ENCODE data around the gene FOXJ1.

FOXJ1 gene

DNA sequence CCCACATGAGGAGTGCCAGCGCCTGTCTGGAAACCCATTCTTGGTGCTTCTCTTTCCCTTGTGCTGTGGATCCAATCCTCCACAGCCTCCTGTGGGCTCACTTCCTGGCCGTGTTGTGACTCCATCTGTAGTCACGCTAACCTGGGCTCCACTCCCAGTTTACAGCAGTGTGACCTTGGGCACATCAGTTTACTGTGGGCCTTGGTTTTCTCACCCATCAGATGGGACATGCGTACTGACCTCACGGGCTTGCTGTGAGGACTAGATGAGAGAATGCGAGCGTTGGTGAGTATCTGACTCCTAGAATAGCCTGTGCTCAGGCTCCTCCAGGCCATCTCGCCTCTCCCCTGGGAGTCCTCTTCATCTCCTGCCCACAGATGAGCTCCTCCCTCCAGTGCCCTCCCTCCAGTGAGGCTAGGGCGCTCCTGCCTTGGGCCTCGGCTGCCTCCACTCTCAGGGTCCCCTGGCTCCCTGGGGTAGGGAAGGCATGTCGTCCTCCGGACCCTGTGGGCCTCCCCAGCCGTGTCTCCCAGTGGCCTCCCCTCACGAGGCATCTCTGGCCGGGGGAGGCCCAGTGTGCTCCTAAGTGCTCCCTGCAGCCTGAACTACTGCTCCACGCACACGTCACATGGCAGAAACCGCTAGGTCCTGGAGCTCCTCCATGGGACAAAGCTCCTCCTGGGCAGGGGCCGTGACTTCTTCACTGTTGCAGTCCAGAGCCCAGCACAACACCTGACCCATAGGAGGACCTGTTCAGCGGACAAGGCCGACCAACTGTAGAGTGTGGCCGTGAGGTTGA is 5.2 kb upstream of the FOXJ1 start:
- no peak for TF ChIP-seq JUND (IDR thresholded peaks at IDR 0.05; ENCODE audit: low read depth)
- no peak for DNase-seq (ENCODE audit: low read depth in 1 of 2, low spot score in 1 of 2)
- in situ Hi-C loops (cut with HindIII; ENCODE audit: low pct_unique_long_range_greater_than_20kb, low sequenced_read_pairs): no loop called here

DNA sequence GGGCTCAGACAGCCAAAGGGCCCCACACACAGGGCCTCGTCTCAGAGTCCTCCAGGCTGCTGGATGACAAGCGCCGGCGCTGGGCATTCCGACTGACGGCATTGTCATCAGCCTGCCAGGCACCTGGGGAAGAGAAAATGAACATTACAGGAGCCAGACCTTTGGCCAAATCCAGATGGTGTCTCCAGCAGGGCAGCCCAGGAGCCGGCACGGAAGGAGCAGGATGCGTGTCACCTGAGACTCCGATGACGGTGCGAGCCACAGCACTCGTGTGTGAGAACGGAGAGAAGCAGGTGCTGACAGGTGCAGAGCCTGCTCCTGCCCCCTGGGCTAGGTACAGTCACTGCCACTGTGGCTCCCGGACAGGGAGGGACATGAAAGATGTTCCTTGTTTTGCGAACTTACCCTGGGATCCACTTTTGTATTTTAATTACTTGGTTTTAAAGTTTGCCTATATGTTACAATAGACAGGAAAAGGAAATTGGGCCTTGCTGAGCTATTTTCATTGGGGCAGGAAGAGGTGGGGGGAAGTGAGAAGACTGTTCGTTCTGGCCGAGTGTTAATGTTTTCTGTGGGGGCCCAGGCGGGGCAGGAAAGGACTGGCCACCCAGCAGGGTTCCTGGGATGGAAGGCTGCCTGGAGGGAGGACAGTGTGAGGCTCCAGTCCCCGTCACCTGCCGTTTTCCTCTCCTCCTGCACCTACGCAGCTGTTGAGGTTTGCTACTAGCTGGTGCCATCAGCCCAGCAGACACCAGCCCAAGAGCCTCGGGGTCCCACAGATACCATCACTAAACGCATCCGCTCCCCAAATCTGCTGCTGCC is 4.4 kb upstream of the FOXJ1 start:
- in situ Hi-C loops (cut with HindIII; ENCODE audit: low pct_unique_long_range_greater_than_20kb, low sequenced_read_pairs): no loop called here
- no peak for TF ChIP-seq JUND (IDR thresholded peaks at IDR 0.05; ENCODE audit: low read depth)
- no peak for DNase-seq (ENCODE audit: low read depth in 1 of 2, low spot score in 1 of 2)

DNA sequence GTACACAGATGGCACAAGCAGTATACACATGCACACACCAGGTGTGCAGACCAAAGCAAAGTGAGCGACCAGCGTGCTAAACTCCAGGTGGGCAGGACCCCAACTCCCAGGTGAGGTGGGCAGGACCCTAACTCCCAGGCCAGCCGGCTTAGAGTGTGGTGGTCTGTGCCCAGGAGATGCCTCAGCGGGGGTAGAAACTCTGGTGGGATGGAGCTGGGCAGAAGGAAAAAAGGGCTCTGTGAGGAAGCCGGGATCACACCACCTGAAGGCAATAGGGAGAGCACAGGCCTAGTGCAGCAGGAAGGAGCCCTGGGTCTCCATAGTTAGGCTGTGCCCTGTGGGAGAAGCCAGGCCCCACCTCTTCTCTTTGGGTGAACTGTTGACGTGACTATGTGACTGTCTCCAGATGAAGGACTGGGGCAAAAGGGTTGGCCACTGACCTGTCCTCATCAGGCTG is 1.6 kb upstream of the FOXJ1 start:
- TF ChIP-seq JUND (IDR thresholded peaks at IDR 0.05; ENCODE audit: low read depth): no peak
- DNase-seq (ENCODE audit: low read depth in 1 of 2, low spot score in 1 of 2): no peak
- in situ Hi-C loops (cut with HindIII; ENCODE audit: low pct_unique_long_range_greater_than_20kb, low sequenced_read_pairs): no loop called here

GRCh38 chr17:76142039-76142584 is 1.1 kb upstream of the FOXJ1 start:
- in situ Hi-C loops (cut with HindIII; ENCODE audit: low pct_unique_long_range_greater_than_20kb, low sequenced_read_pairs): no loop called here
- DNase-seq (ENCODE audit: low read depth in 1 of 2, low spot score in 1 of 2): no peak
- TF ChIP-seq JUND (IDR thresholded peaks at IDR 0.05; ENCODE audit: low read depth): no peak

- no peak for DNase-seq (ENCODE audit: low read depth in 1 of 2, low spot score in 1 of 2)
- no peak for TF ChIP-seq JUND (IDR thresholded peaks at IDR 0.05; ENCODE audit: low read depth)
- in situ Hi-C loops (cut with HindIII; ENCODE audit: low pct_unique_long_range_greater_than_20kb, low sequenced_read_pairs): no loop called here
Measured at GRCh38 chr17:76140661-76141211, 309 bp downstream of the FOXJ1 start.

DNA sequence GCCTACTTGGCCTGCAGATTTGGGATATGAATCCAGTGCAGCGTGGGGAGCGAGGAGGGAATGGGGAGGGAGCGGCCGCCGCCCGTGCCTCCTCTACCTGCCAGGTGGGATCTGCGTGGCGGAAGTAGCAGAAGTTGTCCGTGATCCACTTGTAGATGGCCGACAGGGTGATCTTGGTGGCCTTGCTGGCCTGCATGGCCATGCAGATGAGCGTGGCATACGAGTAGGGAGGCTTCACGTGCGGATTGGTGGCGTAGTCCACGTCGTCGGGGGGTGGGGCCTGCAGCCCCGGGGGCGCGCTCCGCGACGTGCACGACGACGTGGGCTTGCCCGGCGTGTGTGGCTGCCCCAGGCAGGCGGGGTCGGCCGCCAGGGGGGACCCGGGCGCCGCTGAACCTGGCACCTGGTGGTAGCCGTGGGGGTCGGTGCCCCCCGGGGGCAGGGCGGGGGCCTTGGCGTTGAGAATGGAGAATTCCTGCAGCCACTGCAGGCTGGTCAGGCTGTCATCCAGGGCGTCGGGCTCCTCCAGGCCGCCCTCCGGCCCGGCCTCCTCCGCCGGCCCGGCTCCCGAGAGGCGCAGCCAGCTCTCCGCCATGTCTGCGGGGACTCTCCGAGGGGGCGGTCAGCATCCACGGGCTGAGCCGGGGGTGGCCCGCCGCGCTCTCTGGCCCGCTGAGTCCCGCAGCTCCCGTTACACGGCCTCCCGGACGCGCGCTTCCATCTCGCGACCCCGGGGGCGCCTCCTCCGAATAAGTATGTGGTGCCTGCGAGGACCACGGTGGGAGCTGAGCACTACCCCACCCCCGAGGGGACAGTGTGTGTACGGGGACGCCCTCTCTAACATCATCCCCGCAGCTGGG is 1.0 kb downstream of the FOXJ1 start:
- in situ Hi-C loops (cut with HindIII; ENCODE audit: low pct_unique_long_range_greater_than_20kb, low sequenced_read_pairs): no loop called here
- TF ChIP-seq JUND (IDR thresholded peaks at IDR 0.05; ENCODE audit: low read depth): no peak
- no peak for DNase-seq (ENCODE audit: low read depth in 1 of 2, low spot score in 1 of 2)

GRCh38 chr17:76138896-76139752 is 1.9 kb downstream of the FOXJ1 start:
- in situ Hi-C loops (cut with HindIII; ENCODE audit: low pct_unique_long_range_greater_than_20kb, low sequenced_read_pairs): no loop called here
- no peak for DNase-seq (ENCODE audit: low read depth in 1 of 2, low spot score in 1 of 2)
- no peak for TF ChIP-seq JUND (IDR thresholded peaks at IDR 0.05; ENCODE audit: low read depth)

GRCh38 chr17:76138234-76138895 is 2.7 kb downstream of the FOXJ1 start:
- DNase-seq (ENCODE audit: low read depth in 1 of 2, low spot score in 1 of 2): no peak

DNA sequence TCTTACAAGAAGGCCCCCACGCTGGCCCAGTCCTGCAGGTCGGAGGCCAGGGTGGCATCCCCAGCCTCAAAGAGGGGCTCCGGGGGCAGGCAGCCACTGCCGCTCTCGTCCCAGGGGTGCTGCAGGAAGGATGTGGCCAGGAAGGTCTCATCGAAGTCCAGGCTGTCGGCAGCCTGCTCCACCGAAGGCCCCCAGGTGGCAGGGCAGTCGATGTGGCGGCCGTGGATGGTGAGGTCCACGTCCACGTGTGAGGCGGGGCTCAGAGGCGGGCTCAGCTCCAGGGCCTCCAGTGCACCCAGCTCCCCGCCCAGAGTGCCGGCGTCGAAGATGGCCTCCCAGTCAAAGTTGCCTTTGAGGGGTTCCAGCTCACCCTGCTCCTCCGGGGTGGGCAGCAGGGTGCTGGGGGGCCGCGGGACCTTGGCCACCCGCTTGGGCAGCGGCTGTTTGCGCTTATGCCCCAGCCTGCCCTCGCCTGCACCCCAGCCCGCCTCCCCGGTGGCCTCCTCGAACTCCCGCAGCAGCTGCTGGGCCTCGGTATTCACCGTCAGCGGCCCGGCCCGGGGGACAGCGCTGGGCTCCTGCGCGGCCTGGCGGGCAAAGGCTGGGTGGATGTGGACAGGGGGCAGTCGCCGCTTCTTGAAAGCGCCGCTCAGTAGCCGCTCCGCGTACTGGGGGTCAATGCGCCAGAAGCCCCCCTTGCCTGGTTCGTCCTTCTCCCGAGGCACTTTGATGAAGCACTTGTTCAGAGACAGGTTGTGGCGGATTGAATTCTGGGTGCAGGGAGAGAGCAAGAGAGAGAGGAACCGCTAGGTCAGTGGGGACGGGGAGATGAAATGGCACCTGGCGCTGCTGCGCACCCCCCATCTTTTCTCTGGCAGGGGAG is 3.5 kb downstream of the FOXJ1 start:
- in situ Hi-C loops (cut with HindIII; ENCODE audit: low pct_unique_long_range_greater_than_20kb, low sequenced_read_pairs): no loop called here
- TF ChIP-seq JUND (IDR thresholded peaks at IDR 0.05; ENCODE audit: low read depth): no peak

More at GRCh38 chr17:76138234-76138895, 2.7 kb downstream of the FOXJ1 start:
- TF ChIP-seq JUND (IDR thresholded peaks at IDR 0.05; ENCODE audit: low read depth): no peak
- in situ Hi-C loops (cut with HindIII; ENCODE audit: low pct_unique_long_range_greater_than_20kb, low sequenced_read_pairs): no loop called here

DNA sequence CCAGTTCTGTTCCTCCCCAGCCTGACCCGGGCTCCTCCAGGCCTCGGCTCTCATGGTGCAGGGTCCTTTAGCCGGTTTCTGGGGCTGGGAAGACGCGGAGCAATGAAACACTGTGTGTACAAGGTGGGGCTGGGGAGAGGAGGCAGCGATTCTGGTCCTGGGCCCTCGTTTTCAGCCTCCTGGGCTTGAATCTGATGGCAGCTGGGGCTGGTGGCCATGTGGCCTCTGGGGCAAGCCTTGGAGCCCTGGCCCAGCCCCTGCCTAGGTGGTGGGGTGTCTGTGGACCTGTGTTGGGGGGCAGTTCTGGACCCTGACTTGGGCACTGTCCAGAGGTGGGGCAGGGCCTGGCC is 4.1 kb downstream of the FOXJ1 start:
- in situ Hi-C loops (cut with HindIII; ENCODE audit: low pct_unique_long_range_greater_than_20kb, low sequenced_read_pairs): no loop called here
- DNase-seq (ENCODE audit: low read depth in 1 of 2, low spot score in 1 of 2): no peak
- no peak for TF ChIP-seq JUND (IDR thresholded peaks at IDR 0.05; ENCODE audit: low read depth)

More for the DNA sequence above, 3.5 kb downstream of the FOXJ1 start:
- DNase-seq (ENCODE audit: low read depth in 1 of 2, low spot score in 1 of 2): no peak

Measured in T47D (cell line).